Right lobe of liver (tissue), 6 donors: ENCODE measurements around the gene DSEL. TPM values are rescaled to one million over a fixed set of nuclear protein-coding genes. Genes with fewer than 3 reads are reported as not detected.

ENCODE experiments used
- ATAC-seq, 4 donors: fragments of 200-7000 bp; cut with Tn5 transposase; one replicate each; pipeline ENCODE4 v1.9.1; 2020; ENCODE audit warnings: mild to moderate bottlenecking in 4 of 4, moderate library complexity in 4 of 4
- DNase-seq, 3 donors: peaks; one replicate each; pipeline ENCODE4 v3.0.0-alpha.2; 2020
- H3K27ac ChIP-seq, 3 donors: fragments of 200-600 bp; one replicate each; pipeline ENCODE4 v1.8.0; 2022
- H3K27me3 ChIP-seq, 2 donors: fragments of 200-600 bp; one replicate each; pipeline ENCODE4 v1.8.0; 2022
- H3K36me3 ChIP-seq, 4 donors: fragments of 200-600 bp; sonication (generic) in 1 of 4; one replicate each; pipeline versions ENCODE4 v1.5.1 to v1.8.0; 2017 to 2022; ENCODE audit warnings: control low read depth in 1 of 4
- H3K4me1 ChIP-seq, 4 donors: fragments of 200-600 bp; sonication (generic) in 1 of 4; one replicate each; pipeline versions ENCODE4 v1.5.1 to v1.8.0; 2017 to 2022; ENCODE audit warnings: control low read depth in 1 of 4
- H3K4me3 ChIP-seq, 3 donors: fragments of 200-600 bp; one replicate each; pipeline ENCODE4 v1.8.0; 2022
- H3K9me3 ChIP-seq, 4 donors: fragments of 200-600 bp; sonication (generic) in 1 of 4; one replicate each; pipeline versions ENCODE4 v1.5.1 to v1.8.0; 2017 to 2022; ENCODE audit warnings: control low read depth in 1 of 4
- CTCF ChIP-seq, 4 donors: fragments of 200-600 bp in 3 of 4; fragments of 450-650 bp in 1 of 4; IDR thresholded peaks; one replicate each; pipeline versions ENCODE4 v1.5.1 to v1.8.0; 2016 to 2022; ENCODE audit warnings: antibody characterized with exemption in 4 of 4, mild to moderate bottlenecking in 2 of 4
- POLR2A ChIP-seq: fragments of 450-650 bp; IDR thresholded peaks from one replicate; pipeline ENCODE4 v1.6.1; 2017; ENCODE audit warnings: antibody characterized with exemption, mild to moderate bottlenecking
- WGBS: methylation state at CpG from one replicate; pipeline ENCODE4 v1.1.6; 2018; ENCODE audit warnings: low coverage, low lambda C conversion rate; ENCODE audit not compliant: insufficient coverage; ENCODE audit errors: missing lambda C conversion rate; 5-methylcytosine and 5-hydroxymethylcytosine counted together
- intact Hi-C, 2 donors: fragments of 100-400 bp; cut with DNase I; formaldehyde crosslinking; loops; one replicate each; pipeline versions ENCODE4 v1.11.2 to v1.14.1; 2022
- total RNA-seq, 6 experiments: library from RNA; depleted of rRNA in 2 of 6; stranded (reverse); fragments of >200 nt in 2 of 6; fragmentation: NEBNext Ultra II Directional in 3 of 6; extraction: Animal tissue kit (Norgen Biotek cat#: 25700) in 3 of 6; gene quantifications; one replicate each; pipeline versions ENCODE4 v1.1.0 to v1.2.4, GENCODE V29; 2016 to 2023
- donor health status: DM: no; HTN: yes; CAD: no.
- donor health status: DM: no; HTN: no; CAD: no.
- donor health status: DM: no; HTN: no; CAD: no.
- donor health status: DM: no; HTN: yes; CAD: no.
- donor health status: DM: no; HTN: yes; CAD: no.

The DSEL gene
- total RNA-seq, 6 experiments from 2014 or later, result 2.1 to 6.2 (median 4.3) TPM

- no peaks in the 10 kb centered on the region for H3K36me3 ChIP-seq
- no peaks in the 10 kb centered on the region for H3K27me3 ChIP-seq
- ATAC-seq, result no peak
- TF ChIP-seq CTCF (IDR thresholded peaks at IDR 0.05) (no peak), POLR2A (no peak)
- DNase-seq, result no peak
- no peaks in the 10 kb centered on the region for H3K9me3 ChIP-seq
- H3K4me3 ChIP-seq, result no peak overlapping the region
- H3K27ac ChIP-seq, result no peak overlapping the region
- WGBS, result 62% methylated on average over 3 of the region's 3 CpGs
- intact Hi-C loops, result no loop called here
- no peaks in the 10 kb centered on the region for H3K4me1 ChIP-seq
Measured at GRCh38 chr18:67476585-67476984, 39.9 kb downstream of the DSEL start.

GRCh38 chr18:67475673-67476072 lies 40.8 kb downstream of the DSEL start:
- intact Hi-C loops, result no loop called here
- Histone ChIP-seq H3K27ac (no peak overlapping the region), H3K4me1 (no peaks in the 10 kb centered on the region), H3K36me3 (no peaks in the 10 kb centered on the region), H3K27me3 (no peaks in the 10 kb centered on the region), H3K4me3 (no peak overlapping the region), H3K9me3 (no peaks in the 10 kb centered on the region)
- ATAC-seq (no peak), DNase-seq (no peak)
- WGBS, result 0% methylated on average over 1 of the region's 1 CpG
- TF ChIP-seq POLR2A (no peak), CTCF (IDR thresholded peaks at IDR 0.05) (no peak)

- Histone ChIP-seq H3K36me3 (no peaks in the 10 kb centered on the region), H3K27me3 (no peaks in the 10 kb centered on the region), H3K27ac (no peak overlapping the region), H3K4me1 (no peaks in the 10 kb centered on the region), H3K9me3 (no peaks in the 10 kb centered on the region), H3K4me3 (no peak overlapping the region)
- ATAC-seq (no peak), DNase-seq (no peak)
- intact Hi-C loops, result no loop called here
- TF ChIP-seq CTCF (IDR thresholded peaks at IDR 0.05), result no peak
- TF ChIP-seq POLR2A, result no peak
Measured at GRCh38 chr18:67468038-67468437, 48.5 kb downstream of the DSEL start.

- Histone ChIP-seq H3K27me3 (no peaks in the 10 kb centered on the region), H3K4me3 (no peak overlapping the region), H3K36me3 (no peaks in the 10 kb centered on the region), H3K9me3 (no peaks in the 10 kb centered on the region), H3K27ac (no peak overlapping the region), H3K4me1 (no peaks in the 10 kb centered on the region)
- 54% methylated on average over 1 of the region's 1 CpG for WGBS
- ATAC-seq (no peak), DNase-seq (no peak)
- intact Hi-C loops, result no loop called here
- TF ChIP-seq CTCF (IDR thresholded peaks at IDR 0.05) (no peak), POLR2A (no peak)
Measured at GRCh38 chr18:67467188-67467587, 49.3 kb downstream of the DSEL start.

- no peaks in the 10 kb centered on the region for H3K9me3 ChIP-seq
- no peak overlapping the region for H3K4me3 ChIP-seq
- TF ChIP-seq POLR2A (no peak), CTCF (IDR thresholded peaks at IDR 0.05) (no peak)
- H3K27me3 ChIP-seq, result no peaks in the 10 kb centered on the region
- no peak overlapping the region for H3K27ac ChIP-seq
- intact Hi-C loops, result no loop called here
- no CpG with 5 or more reads among the region's 1 CpG for WGBS
- ATAC-seq, result no peak
- no peak for DNase-seq
- H3K36me3 ChIP-seq, result no peaks in the 10 kb centered on the region
- H3K4me1 ChIP-seq, result no peaks in the 10 kb centered on the region
Measured at GRCh38 chr18:67464499-67464898, 52.0 kb downstream of the DSEL start.
